ENCODE measurements around the gene NFIC.
A peak's percentile ranks its signal among the peaks of the same experiment; 100 is the strongest.

NFIC gene

DNA sequence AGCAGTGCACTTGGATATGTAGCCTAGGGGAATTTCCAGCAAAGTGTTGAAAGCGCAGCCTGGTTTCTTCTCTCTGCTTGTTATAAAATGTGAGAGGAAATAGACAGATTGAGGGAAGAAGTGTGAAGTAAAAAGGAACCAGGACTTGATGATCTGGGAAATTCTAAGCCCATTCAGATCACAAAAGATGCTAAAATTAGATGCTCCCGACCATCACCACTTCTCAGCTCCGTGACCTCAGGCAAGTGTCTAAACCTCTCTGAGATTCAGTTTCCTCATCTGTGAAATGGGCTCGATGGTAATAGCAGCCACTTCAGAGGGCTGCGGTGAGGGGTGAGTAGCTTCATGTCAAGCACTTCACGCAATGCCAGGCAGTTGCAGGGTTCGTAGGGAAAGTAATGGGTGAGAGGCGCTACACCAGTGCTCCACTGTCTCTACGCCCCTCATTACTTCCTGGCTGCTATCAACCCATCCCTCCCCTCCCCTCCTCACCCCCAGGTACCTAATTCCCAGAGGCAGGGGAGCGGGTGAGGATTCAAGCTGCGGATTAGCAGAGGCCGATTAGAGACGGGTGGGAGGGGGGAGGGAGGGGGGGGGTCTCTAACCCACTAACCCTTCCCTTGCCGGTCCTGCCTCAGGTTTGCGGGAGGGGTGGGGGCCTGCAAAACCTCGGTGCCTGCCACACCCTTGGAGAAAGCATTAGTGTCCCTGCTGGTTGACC, 9.0 kb upstream of the NFIC start:
- TF ChIP-seq, protein P1, sequence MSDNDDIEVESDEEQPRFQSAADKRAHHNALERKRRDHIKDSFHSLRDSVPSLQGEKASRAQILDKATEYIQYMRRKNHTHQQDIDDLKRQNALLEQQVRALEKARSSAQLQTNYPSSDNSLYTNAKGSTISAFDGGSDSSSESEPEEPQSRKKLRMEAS (IDR thresholded peaks at IDR 0.05) = no peak
- TF ChIP-seq RAD21 (IDR thresholded peaks at IDR 0.05; ENCODE audit: low read depth) (no peak), ZBTB7A (IDR thresholded peaks at IDR 0.05; ENCODE audit: low read depth) (no peak), YY1 (IDR thresholded peaks at IDR 0.05; ENCODE audit: low read depth) (no peak), TCF12 (IDR thresholded peaks at IDR 0.05; ENCODE audit: low read depth) (no peak), TAF1 (IDR thresholded peaks at IDR 0.05; ENCODE audit: low read depth) (no peak), CEBPB (IDR thresholded peaks at IDR 0.05) (no peak), FOXM1 (IDR thresholded peaks at IDR 0.05; ENCODE audit: borderline replicate concordance, low read depth) (no peak), TEAD4 (IDR thresholded peaks at IDR 0.05) (no peak), EP300 (IDR thresholded peaks at IDR 0.05; ENCODE audit: borderline replicate concordance) (no peak), CREB1 (IDR thresholded peaks at IDR 0.05; ENCODE audit: low read depth) (no peak), EGR1 (IDR thresholded peaks at IDR 0.05) (no peak), NFIC (IDR thresholded peaks at IDR 0.05) (no peak)
- TF ChIP-seq, protein P2, sequence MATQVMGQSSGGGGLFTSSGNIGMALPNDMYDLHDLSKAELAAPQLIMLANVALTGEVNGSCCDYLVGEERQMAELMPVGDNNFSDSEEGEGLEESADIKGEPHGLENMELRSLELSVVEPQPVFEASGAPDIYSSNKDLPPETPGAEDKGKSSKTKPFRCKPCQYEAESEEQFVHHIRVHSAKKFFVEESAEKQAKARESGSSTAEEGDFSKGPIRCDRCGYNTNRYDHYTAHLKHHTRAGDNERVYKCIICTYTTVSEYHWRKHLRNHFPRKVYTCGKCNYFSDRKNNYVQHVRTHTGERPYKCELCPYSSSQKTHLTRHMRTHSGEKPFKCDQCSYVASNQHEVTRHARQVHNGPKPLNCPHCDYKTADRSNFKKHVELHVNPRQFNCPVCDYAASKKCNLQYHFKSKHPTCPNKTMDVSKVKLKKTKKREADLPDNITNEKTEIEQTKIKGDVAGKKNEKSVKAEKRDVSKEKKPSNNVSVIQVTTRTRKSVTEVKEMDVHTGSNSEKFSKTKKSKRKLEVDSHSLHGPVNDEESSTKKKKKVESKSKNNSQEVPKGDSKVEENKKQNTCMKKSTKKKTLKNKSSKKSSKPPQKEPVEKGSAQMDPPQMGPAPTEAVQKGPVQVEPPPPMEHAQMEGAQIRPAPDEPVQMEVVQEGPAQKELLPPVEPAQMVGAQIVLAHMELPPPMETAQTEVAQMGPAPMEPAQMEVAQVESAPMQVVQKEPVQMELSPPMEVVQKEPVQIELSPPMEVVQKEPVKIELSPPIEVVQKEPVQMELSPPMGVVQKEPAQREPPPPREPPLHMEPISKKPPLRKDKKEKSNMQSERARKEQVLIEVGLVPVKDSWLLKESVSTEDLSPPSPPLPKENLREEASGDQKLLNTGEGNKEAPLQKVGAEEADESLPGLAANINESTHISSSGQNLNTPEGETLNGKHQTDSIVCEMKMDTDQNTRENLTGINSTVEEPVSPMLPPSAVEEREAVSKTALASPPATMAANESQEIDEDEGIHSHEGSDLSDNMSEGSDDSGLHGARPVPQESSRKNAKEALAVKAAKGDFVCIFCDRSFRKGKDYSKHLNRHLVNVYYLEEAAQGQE (IDR thresholded peaks at IDR 0.05; ENCODE audit: low read depth) = no peak

DNA sequence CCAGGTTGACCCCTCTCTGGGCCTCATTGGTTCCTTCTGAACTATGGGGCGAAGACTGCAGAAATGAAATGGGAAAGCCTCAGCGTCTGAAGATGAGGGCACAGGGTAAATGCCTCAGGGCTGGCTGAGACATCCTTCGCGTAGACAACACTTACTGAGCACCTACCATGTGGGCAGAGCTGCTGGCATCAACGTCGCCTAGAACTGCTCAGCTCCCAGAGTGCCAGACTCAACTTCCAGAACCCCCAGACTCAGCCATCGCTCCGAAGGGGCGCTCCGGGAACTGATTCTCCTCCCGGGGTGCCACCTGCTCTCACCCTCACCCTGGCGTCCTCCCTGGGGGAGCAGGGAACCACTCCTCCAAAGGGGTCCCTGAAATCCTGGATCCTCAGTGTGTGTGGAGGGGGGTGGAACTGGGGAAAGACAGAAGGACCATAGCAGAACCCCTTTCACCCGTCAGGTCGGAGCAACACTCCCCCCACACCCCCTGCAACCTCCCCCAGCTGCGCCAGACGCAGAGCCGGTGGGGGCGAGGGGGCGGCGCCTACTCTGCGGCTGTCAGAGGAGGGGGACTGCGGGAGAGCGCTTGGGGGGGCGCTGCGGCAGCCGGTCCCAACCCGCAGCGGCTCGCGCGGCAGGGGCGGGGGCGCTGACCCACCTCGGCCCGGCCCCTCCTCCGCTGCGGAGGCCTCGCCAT, 8.2 kb upstream of the NFIC start:
- TF ChIP-seq YY1 (IDR thresholded peaks at IDR 0.05; ENCODE audit: low read depth) = no peak
- TF ChIP-seq RAD21 (IDR thresholded peaks at IDR 0.05; ENCODE audit: low read depth) = no peak
- TF ChIP-seq, protein P1 (IDR thresholded peaks at IDR 0.05) = no peak
- TF ChIP-seq CREB1 (IDR thresholded peaks at IDR 0.05; ENCODE audit: low read depth) = no peak
- no peak for TF ChIP-seq TEAD4 (IDR thresholded peaks at IDR 0.05)
- no peak for TF ChIP-seq EP300 (IDR thresholded peaks at IDR 0.05; ENCODE audit: borderline replicate concordance)
- TF ChIP-seq, protein P3, sequence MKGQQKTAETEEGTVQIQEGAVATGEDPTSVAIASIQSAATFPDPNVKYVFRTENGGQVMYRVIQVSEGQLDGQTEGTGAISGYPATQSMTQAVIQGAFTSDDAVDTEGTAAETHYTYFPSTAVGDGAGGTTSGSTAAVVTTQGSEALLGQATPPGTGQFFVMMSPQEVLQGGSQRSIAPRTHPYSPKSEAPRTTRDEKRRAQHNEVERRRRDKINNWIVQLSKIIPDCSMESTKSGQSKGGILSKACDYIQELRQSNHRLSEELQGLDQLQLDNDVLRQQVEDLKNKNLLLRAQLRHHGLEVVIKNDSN (IDR thresholded peaks at IDR 0.05) = no peak
- TF ChIP-seq, protein P2 (IDR thresholded peaks at IDR 0.05; ENCODE audit: low read depth) = no peak
- no peak for TF ChIP-seq TCF12 (IDR thresholded peaks at IDR 0.05; ENCODE audit: low read depth)
- TF ChIP-seq ZBTB7A (IDR thresholded peaks at IDR 0.05; ENCODE audit: low read depth) = no peak
- TF ChIP-seq NFIC (IDR thresholded peaks at IDR 0.05) = no peak
- no peak for TF ChIP-seq EGR1 (IDR thresholded peaks at IDR 0.05)
- TF ChIP-seq FOXM1 (IDR thresholded peaks at IDR 0.05; ENCODE audit: borderline replicate concordance, low read depth) = no peak
- TF ChIP-seq TAF1 (IDR thresholded peaks at IDR 0.05; ENCODE audit: low read depth) = no peak
- TF ChIP-seq CEBPB (IDR thresholded peaks at IDR 0.05) = no peak

DNA sequence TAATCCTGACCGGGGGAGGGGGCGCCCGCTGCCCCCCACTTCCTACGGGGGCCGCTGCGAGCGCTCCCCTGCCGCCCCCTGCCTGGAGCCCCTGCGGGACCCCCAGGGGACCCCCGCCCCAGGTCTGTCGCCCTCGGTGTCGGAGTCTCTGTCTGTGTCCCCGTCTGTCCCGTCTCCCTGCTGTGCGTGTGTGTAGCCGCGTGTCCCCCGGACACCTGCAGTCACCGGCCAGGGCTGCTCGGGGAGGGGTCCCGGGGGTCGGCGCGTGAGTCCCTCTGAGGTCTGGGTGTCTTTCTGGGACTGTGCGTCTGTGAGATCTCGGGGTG, 7.7 kb upstream of the NFIC start:
- TF ChIP-seq, protein P1 (IDR thresholded peaks at IDR 0.05) = no peak
- no peak for TF ChIP-seq TCF12 (IDR thresholded peaks at IDR 0.05; ENCODE audit: low read depth)
- no peak for TF ChIP-seq NFIC (IDR thresholded peaks at IDR 0.05)
- TF ChIP-seq ZBTB7A (IDR thresholded peaks at IDR 0.05; ENCODE audit: low read depth) = peak; percentile 98

DNA sequence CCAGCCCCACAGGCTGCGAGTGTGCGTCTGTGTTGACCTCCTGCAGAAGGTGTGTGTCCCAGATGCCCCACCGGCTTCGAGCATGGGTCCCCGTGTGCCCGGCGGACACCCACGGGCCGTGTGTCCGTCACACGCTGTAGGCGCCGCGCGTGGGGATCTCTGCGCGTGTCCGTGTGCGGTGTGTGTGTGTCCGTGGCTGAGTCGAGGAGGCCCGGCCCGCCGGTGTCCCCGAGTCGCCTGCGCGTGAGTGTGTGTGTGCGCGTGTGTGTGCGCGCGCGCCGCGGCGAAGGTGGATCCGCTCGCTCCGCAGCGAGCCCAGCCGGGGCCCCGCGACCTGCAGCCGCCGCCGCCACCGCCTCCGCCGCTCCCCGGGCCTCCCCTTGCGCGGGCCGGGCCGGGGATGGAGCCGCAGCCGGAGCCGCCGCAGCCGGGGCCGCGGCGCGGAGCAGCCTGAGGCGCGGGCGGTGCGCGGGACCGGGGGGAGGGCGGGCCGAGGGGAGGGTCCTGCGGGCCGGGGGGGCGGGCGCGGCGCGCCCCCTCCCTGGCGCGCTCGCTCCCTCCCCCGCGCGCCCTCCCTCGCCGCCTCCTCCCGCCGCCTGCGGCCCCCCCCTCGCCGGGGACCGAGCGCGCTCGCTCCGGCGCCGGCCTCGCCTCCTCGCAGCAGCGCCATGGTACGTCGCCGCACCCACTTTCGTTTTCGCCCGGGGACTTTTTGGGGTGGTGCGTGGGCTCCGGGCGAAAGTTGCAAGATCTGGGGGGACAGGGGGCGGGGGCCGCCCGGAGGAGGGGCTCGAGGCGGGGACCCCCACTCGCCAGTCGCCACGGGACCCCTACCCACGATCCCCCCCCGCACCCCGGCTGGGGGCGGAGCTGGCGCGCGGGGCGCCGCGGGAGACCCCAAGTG, 7.1 kb upstream of the NFIC start:
- TF ChIP-seq, protein P1 (IDR thresholded peaks at IDR 0.05) = peak; percentile 52
- TF ChIP-seq ZBTB7A (IDR thresholded peaks at IDR 0.05; ENCODE audit: low read depth) = no peak; the same call in 1 of the 2 replicates
- TF ChIP-seq NFIC (IDR thresholded peaks at IDR 0.05) = no peak
- no peak for TF ChIP-seq EGR1 (IDR thresholded peaks at IDR 0.05)
- TF ChIP-seq, protein P2 (IDR thresholded peaks at IDR 0.05; ENCODE audit: low read depth) = no peak
- TF ChIP-seq TCF12 (IDR thresholded peaks at IDR 0.05; ENCODE audit: low read depth) = no peak
- TF ChIP-seq CEBPB (IDR thresholded peaks at IDR 0.05) = no peak
- TF ChIP-seq FOXM1 (IDR thresholded peaks at IDR 0.05; ENCODE audit: borderline replicate concordance, low read depth) = no peak
- no peak for TF ChIP-seq TEAD4 (IDR thresholded peaks at IDR 0.05)
- TF ChIP-seq, protein P3 (IDR thresholded peaks at IDR 0.05) = no peak
- TF ChIP-seq TAF1 (IDR thresholded peaks at IDR 0.05; ENCODE audit: low read depth) = no peak; the same call in 1 of the 2 replicates
- TF ChIP-seq CREB1 (IDR thresholded peaks at IDR 0.05; ENCODE audit: low read depth) = no peak
- no peak for TF ChIP-seq RAD21 (IDR thresholded peaks at IDR 0.05; ENCODE audit: low read depth)
- TF ChIP-seq EP300 (IDR thresholded peaks at IDR 0.05; ENCODE audit: borderline replicate concordance) = no peak
- peak; percentile 37; the same call in 1 of the 2 replicates for TF ChIP-seq YY1 (IDR thresholded peaks at IDR 0.05; ENCODE audit: low read depth)

Measured in Ishikawa (cell line).